GM19193 (cell line): ENCODE results near the gene FRMD1.

ENCODE experiments used
- POLR2A ChIP-seq: IDR thresholded peaks from 4 replicates; pipeline ENCODE4 v1.6.1; 2011; ENCODE audit not compliant: insufficient read depth, insufficient read length; ENCODE audit errors: extremely low read depth

The FRMD1 gene

DNA sequence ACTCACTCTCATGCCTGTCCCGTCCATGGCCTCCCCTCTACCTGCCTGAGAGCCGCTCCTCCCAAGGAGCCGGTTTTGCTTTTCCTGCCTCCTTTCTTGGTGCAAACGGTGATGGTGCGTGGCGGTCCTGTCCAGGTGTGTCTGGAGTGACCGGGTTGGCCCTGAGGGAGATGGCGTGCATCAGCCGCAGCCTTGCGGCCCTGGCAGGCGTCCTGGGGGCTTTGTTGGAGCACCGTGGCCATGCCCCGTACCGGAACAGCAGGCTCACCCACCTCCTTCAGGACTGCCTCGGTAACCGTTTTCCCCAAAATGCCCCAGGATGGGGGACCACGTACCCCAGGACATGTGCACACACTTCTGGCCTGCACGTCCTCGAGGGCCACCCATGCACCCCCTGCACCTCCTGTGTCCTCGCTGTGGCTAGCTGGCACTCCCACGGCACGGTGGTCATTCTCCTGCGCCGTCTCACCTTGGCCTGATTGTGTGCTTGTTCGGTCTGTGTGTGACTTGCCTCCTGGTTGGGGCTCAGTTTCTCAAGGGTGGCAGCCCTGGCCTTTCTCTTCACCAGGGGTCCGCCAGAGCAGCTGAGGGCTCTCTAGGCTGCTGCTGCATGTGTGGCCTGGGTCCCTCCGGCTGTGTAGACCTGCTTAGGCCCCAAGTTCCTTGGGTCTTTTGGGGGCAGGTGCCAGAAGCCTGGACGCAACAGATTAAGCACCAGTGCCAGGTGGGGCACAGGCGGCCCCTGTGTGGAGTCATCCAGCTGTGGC lies 36.4 kb downstream of the FRMD1 start:
- no peak for TF ChIP-seq POLR2A

DNA sequence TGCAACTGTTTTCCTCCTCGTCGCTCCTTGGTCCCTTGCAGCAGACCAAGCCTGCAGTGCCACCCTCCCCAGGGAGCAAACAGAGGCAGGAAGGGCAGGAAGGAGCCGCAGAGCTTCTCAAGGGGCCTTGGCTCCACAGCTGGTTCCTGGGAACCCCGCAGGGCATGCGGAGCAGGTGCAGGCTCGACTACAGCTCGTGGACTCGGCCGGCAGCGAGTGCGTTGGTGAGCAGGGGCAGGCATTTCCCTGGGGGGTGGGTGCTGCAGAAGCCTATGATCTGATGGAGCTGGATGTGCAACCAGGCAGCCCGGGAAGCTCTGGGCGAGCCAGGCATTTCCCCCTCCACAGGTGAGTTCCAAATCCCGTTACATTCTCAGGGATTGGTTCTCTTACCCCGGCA lies 37.1 kb downstream of the FRMD1 start:
- TF ChIP-seq POLR2A = no peak

DNA sequence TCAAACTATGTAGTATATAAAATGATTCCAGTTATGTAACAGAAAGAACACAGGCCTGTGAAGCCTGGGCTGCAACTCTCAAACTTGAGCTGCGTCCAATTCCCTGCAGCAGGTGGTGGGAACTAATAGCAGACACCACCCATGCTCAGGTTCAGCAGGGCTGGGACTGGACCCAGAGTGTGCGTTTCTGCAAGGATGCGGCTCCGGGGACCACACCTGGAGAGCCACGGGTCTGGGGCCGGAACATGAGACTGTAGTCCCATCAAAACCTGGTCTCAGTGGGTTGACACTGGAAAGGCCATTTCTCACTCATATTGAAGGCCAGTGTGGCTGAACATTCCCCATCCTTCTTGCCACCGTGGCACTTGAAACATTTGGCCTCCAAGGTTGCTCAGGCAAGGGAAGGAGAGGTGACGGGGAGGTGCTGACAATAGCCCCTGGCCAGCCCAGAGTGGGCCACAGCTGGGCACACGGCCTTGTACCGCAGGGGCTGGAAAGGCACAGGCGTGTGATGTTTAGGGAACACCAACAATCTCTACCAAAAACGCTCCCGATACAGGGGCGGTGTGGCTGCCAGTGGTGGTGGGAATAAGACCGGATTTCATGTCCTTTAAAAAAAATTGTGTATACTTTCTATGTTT lies 38.0 kb downstream of the FRMD1 start:
- no peak for TF ChIP-seq POLR2A

GRCh38 chr6:168039849-168040248 lies 39.2 kb downstream of the FRMD1 start:
- TF ChIP-seq POLR2A = no peak

DNA sequence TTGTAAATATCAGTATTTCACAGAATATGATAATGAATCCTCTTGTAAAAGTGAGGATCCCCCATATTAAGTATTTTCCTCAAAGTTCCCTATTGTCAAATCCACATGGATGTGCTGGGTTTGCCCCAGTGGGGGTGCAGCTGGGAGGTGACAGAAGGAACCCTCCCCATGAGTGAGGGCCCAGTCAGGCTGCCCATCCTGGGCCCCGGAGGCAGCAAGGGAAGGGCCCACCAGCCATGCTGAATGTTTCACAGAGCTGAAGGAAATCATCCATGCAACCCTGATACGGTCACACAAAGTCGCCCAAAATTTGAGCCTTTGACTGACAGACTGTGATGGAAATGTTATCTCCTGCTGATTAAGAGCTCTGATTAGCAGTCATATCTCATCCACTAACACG lies 39.7 kb downstream of the FRMD1 start:
- TF ChIP-seq POLR2A = no peak

- TF ChIP-seq POLR2A = no peak
Measured at GRCh38 chr6:168038576-168039140, 40.4 kb downstream of the FRMD1 start.

DNA sequence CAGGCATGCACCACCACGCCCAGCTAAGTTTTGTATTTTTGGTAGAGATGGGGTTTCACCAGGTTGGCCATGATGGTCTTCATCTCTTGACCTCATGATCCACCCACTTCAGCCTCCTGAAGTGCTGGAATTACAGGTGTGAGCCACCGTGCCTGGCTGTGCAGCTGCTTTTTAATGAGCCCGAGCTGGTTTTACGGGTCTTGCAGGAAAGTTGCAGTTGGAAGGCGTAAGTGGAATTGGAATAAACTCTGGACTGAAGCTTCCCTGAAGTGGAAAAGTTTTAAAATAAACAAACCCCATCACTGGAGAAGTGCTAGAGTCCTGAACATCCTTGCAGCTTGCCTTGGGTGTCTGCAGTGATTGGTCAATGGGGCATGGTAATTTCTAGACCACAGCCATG lies 41.2 kb downstream of the FRMD1 start:
- TF ChIP-seq POLR2A = no peak

DNA sequence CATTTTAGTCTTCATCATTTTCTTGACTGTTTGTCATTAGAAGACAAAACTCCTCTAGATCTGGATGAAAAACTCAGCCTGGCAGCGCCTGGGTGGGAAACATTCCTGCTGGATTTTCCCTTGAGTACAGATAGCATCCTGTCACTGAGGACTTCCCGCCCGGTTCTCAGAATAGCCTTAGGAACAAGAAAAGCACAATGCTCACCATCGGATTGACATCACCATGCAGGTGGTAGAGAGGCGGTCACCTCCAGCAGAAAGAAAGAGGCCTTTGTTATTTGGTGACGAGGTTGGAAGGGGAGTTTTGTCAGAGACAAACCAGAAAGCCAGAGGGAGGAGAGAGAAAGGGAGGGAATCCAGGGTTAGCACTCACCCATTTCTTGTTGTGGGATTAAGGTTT lies 41.8 kb downstream of the FRMD1 start:
- TF ChIP-seq POLR2A = no peak

- TF ChIP-seq POLR2A = no peak
Measured at GRCh38 chr6:168035661-168036545, 43.1 kb downstream of the FRMD1 start.

DNA sequence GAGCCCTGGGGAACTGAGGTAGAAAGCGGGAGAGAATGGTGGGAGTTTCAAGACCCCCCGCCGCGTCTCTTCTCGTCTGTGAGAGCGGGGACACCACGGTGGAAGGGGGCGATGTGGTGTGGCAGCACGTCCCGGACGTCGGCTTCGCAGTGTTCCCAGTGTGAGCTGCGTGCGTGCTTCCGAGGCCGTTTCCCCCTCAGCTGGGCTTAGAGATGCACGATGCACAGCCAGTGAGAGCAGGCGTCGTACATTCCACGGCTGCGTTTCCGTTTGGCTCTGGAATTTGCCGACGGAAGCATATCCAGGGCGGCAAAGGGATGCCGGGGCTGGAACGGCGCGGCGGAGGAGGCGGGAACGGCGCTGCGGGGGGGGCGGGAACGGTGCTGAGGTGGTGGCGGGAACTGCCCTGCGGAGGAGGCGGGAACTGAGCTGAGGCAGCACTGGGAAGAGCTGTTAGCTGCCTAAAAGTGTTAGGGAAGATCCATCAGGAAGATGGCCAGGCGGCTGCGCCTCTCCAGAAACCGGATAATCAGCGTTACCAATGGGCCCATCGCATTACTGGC lies 43.8 kb downstream of the FRMD1 start:
- no peak for TF ChIP-seq POLR2A

DNA sequence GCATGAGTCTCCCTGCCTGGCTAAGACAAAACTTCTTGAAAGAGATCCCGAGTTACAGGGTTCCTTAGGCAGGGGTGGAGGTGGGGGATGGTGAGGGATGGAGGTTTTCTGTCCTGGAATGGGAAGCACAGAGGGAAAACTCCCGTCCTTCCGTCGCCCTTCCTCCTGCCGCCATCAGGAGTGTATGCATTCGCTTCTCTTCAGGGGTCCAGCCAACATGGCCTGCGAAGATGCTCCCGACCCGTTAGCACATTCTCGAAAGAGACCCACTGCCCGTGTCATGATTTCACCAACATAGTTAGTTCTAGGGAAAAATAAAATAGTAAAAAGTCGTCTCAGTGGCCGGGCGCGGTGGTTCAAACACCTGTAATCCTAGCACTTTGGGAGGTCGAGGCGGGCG lies 44.5 kb downstream of the FRMD1 start:
- TF ChIP-seq POLR2A = no peak

DNA sequence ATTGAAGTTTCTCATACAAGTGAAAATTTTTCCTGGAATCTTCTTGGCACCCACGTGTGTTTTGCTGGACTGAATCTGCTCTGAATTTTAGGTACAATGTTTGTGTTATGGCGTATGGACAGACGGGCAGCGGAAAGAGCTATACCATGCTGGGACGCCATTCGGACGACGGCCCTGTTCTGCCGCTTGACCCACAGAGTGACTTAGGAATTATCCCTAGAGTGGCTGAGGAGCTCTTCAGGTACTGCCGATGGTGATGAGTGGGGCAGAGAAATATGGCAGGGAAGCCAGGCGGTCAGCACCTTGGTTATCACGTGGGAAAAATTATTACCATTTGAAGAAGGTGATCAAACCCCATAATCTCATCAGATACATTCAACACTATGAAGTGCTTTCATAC lies 45.2 kb downstream of the FRMD1 start:
- no peak for TF ChIP-seq POLR2A

- no peak for TF ChIP-seq POLR2A
Measured at GRCh38 chr6:168032005-168032760, 46.8 kb downstream of the FRMD1 start.

DNA sequence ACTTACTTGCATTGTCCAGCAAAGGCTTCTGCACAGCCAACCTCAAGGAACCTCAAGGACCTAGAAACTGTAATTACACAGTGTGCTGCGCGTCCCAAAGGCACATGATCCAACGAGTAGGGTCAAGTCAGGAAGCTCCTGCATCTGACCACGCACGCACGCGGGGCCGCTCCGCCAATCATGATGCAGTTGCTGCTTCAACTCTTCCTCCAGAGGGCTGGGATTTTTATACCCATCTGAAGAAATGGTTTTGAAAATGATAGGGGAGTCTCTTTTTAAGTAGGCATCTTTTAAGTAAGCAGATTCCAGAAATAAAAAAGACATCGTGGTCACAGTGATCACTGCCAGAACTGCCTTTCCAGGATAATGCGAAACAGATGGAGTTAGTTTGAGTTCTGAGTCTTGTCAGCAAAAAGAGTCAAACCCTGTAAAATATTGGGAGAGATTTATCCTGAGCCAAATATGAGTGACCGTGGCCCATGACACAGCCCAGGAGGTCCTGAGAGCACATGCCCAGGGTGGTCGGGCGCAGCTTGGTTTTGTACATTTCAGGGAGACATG lies 47.5 kb downstream of the FRMD1 start:
- no peak for TF ChIP-seq POLR2A
